ENCODE results near the gene KHSRP.

The KHSRP gene

DNA sequence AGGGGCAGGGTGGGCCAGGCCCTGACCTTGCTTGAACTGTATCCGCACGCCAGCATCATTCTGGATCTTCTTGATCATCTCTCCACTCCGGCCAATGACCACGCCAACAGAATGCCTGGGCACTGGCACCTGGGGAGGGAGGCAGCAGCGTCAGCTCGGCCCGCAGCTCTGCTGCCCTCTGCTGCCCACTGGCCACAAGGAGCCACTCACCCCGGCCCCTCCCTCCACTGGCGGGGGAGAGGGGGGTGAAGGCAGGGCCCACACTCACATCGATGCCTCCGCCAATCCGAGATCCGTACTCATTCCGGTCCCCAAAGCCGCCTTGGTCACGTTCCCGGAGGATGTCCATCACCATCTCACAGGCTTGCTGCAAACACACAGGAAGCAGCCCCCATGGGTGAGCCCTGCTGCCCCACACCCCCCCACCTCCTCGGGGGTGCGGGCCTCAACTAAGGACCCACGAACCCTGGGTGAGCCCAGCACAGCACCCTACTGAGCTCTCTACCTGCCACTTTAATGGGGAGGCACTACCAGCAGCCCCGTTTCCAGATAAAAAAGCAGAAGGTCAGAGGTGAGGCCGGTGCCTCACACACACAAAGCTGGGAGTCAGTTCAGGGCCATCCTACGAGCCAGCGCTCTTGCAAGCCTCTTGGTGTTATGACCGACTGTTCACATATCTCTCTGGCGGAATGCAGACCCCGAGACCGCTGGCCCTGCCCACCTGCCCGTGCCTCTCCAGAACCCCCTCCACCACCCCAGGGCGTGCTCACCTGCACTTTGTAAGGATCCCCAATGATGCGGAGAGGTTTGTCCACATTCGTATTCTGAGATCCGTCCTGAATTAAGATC is 6.7 kb downstream of the KHSRP start:
- Histone ChIP-seq H3K4me3 (no peak overlapping the region), H3K27ac (no peak overlapping the region), H3K36me3 (ENCODE audit: insufficient read depth, low read length) (peaks cover 91% of the 10 kb centered on the region), H3K9ac (ENCODE audit: insufficient read length) (no peak overlapping the region), H3K9me3 (ENCODE audit: low read depth, low read length) (no peaks in the 10 kb centered on the region)
- DNase-seq (ENCODE audit: low read depth, low spot score): no peak
- TF ChIP-seq POLR2AphosphoS5 (IDR thresholded peaks at IDR 0.05; ENCODE audit: borderline replicate concordance, low read depth, low read length): no peak

DNA sequence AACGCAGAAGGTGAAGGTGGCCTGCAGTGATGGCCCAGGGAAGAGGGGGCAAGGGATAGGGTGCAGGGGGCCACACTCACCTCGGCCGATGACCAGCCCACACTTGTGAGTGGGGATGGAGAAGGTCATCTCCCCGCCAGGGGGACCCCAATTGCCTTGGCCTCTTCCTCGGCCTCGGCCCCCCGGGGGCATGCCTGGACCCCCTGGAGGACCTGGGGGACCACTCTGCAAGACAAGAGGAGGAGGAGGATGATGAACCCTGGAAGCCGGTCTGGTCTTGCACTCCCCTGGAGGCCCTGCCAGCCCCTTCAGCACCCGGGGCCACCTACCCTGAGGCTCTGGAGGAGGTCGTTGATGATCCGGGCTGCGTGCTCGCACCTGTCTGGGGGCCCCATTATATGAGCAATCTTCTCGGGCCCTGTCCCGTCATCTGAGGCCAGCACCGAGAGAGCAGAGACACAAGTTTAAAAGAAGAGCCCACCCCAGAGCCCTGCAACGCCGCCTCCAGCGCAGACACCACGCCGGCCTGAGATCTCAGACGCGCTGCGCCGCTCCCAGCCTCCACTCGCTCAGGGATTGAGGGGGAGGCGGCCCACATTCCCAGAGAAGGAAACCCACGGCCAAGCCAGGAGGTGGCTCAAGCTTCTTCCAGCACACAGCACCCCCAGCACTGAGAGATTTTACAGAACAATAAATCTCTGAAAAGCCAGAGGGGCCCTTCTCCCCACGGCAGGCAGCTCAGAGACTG is 7.8 kb downstream of the KHSRP start:
- H3K4me3 ChIP-seq: no peak overlapping the region
- no peak overlapping the region for H3K9ac ChIP-seq (ENCODE audit: insufficient read length)
- no peak for DNase-seq (ENCODE audit: low read depth, low spot score)
- H3K27ac ChIP-seq: no peak overlapping the region
- H3K9me3 ChIP-seq (ENCODE audit: low read depth, low read length): no peaks in the 10 kb centered on the region
- peaks cover 86% of the 10 kb centered on the region for H3K36me3 ChIP-seq (ENCODE audit: insufficient read depth, low read length)
- TF ChIP-seq POLR2AphosphoS5 (IDR thresholded peaks at IDR 0.05; ENCODE audit: borderline replicate concordance, low read depth, low read length) (no peak), EZH2 (IDR thresholded peaks at IDR 0.05) (no peak), FOXP2 (optimal IDR thresholded peaks at IDR 0.05; ENCODE audit: control extremely low read depth, extremely low read length, insufficient read depth) (no peak)

- Histone ChIP-seq H3K9ac (ENCODE audit: insufficient read length) (no peak overlapping the region), H3K36me3 (ENCODE audit: insufficient read depth, low read length) (peaks cover 74% of the 10 kb centered on the region), H3K9me3 (ENCODE audit: low read depth, low read length) (no peaks in the 10 kb centered on the region), H3K4me3 (no peak overlapping the region), H3K27ac (no peak overlapping the region)
- peak; percentile 10; the same call in 1 of the 2 replicates for TF ChIP-seq POLR2AphosphoS5 (IDR thresholded peaks at IDR 0.05; ENCODE audit: borderline replicate concordance, low read depth, low read length)
- TF ChIP-seq EZH2 (IDR thresholded peaks at IDR 0.05): no peak
- TF ChIP-seq FOXP2 (optimal IDR thresholded peaks at IDR 0.05; ENCODE audit: control extremely low read depth, extremely low read length, insufficient read depth): no peak
- no peak for DNase-seq (ENCODE audit: low read depth, low spot score)
Measured at GRCh38 chr19:6415591-6416190, 8.9 kb downstream of the KHSRP start.

DNA sequence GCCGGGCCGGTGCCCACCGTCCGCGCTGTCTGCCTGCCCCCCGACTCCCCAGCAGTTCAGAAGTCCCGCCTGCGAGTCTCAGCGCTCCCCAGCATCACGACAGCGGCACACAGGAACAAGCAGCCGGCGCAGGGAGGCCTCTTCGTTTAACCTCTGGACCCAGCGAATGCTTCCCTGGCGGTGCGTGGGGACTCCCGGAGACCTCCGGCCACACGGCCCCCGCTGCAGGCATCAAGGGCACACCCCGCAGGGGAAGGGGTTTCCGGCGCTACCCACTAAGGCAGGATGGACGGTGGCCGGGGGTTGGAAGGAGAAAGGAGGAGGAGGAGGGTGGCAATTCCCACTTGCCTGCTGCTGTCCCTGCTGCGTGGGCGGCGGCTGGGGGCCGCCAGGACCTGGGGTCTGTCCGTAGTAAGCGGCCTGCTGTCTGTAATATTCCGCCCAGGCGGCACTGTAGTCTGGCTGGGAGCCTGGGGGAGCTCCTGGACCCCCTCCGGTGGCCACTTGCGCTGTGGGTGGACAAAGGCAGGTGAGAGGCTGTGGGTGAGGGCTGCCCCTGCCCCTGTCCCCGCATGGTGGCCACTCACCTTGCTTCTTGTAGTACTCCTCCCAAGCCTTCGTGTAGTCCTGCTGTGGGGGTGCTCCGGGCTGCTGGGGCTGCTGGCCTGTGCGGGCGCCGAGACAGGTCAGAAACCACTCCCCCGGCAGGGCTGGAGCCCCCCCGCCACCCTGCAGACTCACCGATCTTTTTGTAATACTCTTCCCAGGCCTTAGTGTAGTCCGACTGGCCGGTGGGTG is 9.6 kb downstream of the KHSRP start:
- H3K9ac ChIP-seq (ENCODE audit: insufficient read length): no peak overlapping the region

DNA sequence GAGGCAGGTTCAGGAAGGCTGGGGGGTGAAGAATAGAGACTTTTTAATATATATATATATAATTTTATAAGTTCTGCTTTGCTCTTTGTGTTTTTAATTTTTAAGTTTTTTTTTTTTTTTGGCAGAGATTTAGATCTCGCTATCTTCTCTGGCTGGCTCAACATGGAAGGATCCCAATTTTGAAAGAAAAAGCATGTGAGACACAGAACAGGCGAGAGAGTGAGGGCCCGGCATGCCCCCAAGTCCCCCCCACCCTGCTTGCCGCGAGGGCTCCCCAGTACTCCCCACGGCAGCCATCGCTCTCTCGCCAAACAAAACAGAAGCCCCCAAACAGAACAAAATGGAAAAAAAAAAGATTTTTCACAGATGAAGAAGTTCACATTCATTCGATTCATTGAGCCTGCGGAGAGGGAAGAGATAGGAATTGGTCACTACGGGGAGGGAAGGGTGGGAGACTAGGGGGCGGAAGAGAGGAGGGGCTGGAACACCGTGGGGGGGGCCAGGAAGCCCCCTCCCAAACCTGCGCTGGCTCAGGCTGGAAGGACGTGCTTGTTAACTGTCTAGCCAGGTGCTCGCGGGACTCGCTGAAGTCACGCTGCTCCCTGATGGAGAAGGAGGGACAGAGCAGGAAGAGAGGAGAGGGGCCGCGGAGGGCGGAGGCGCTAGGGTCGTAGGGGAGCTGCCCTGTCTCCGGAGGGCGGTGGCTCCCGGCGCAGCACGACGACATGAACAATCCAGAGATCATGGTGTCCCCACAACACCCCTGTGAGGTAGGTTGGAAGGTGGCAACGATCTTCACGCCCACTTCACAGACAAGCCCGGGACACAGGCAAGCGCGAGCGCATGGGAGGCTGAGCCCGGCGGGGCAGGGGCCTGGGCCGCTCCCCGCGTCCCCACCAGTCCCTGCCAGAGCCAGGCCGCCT is 10.6 kb downstream of the KHSRP start:
- DNase-seq (ENCODE audit: low read depth, low spot score): no peak
- no peak overlapping the region for H3K9ac ChIP-seq (ENCODE audit: insufficient read length)
- H3K9me3 ChIP-seq (ENCODE audit: low read depth, low read length): no peaks in the 10 kb centered on the region
- no peak overlapping the region for H3K4me3 ChIP-seq
- peaks cover 57% of the 10 kb centered on the region for H3K36me3 ChIP-seq (ENCODE audit: insufficient read depth, low read length)
- H3K27ac ChIP-seq: no peak overlapping the region
- TF ChIP-seq POLR2AphosphoS5 (IDR thresholded peaks at IDR 0.05; ENCODE audit: borderline replicate concordance, low read depth, low read length) (no peak), EZH2 (IDR thresholded peaks at IDR 0.05) (no peak), FOXP2 (optimal IDR thresholded peaks at IDR 0.05; ENCODE audit: control extremely low read depth, extremely low read length, insufficient read depth) (no peak)

More for the DNA sequence above, 9.6 kb downstream of the KHSRP start:
- Histone ChIP-seq H3K27ac (no peak overlapping the region), H3K4me3 (no peak overlapping the region), H3K36me3 (ENCODE audit: insufficient read depth, low read length) (peaks cover 67% of the 10 kb centered on the region), H3K9me3 (ENCODE audit: low read depth, low read length) (no peaks in the 10 kb centered on the region)
- no peak for TF ChIP-seq EZH2 (IDR thresholded peaks at IDR 0.05)
- no peak for TF ChIP-seq POLR2AphosphoS5 (IDR thresholded peaks at IDR 0.05; ENCODE audit: borderline replicate concordance, low read depth, low read length)
- TF ChIP-seq FOXP2 (optimal IDR thresholded peaks at IDR 0.05; ENCODE audit: control extremely low read depth, extremely low read length, insufficient read depth): no peak
- no peak for DNase-seq (ENCODE audit: low read depth, low spot score)

DNA sequence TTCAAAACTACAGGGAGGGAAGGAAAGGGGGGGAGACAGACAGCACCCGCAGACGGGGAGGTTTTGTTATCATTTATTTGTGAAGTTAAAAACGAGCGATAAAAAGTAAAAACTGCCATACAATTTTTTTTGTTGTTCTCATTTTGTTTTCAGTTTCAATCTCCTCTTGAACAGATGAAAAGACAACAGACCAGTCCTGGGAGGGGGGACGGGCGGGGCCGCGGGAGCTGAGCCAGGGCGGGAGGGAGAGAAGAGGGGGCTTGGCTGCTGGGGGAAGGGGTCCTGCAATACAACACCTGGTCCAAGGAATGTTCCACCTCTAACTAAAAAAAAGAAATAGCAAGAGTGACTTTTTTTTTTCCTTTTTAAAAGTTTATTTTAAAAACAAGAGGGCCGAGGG is 11.3 kb downstream of the KHSRP start:
- Histone ChIP-seq H3K9me3 (ENCODE audit: low read depth, low read length) (no peaks in the 10 kb centered on the region), H3K4me3 (no peak overlapping the region), H3K36me3 (ENCODE audit: insufficient read depth, low read length) (peaks cover 50% of the 10 kb centered on the region), H3K27ac (peak overlapping the region; percentile 19; the same call in 1 of the 2 replicates), H3K9ac (ENCODE audit: insufficient read length) (no peak overlapping the region)
- no peak for DNase-seq (ENCODE audit: low read depth, low spot score)
- TF ChIP-seq FOXP2 (optimal IDR thresholded peaks at IDR 0.05; ENCODE audit: control extremely low read depth, extremely low read length, insufficient read depth): no peak
- TF ChIP-seq EZH2 (IDR thresholded peaks at IDR 0.05): no peak
- no peak for TF ChIP-seq POLR2AphosphoS5 (IDR thresholded peaks at IDR 0.05; ENCODE audit: borderline replicate concordance, low read depth, low read length)

- no peak overlapping the region for H3K4me3 ChIP-seq
- no peaks in the 10 kb centered on the region for H3K9me3 ChIP-seq (ENCODE audit: low read depth, low read length)
- peak; percentile 23; the same call in 1 of the 2 replicates for TF ChIP-seq POLR2AphosphoS5 (IDR thresholded peaks at IDR 0.05; ENCODE audit: borderline replicate concordance, low read depth, low read length)
- no peak for TF ChIP-seq EZH2 (IDR thresholded peaks at IDR 0.05)
- no peak for TF ChIP-seq FOXP2 (optimal IDR thresholded peaks at IDR 0.05; ENCODE audit: control extremely low read depth, extremely low read length, insufficient read depth)
- no peak for DNase-seq (ENCODE audit: low read depth, low spot score)
- H3K9ac ChIP-seq (ENCODE audit: insufficient read length): no peak overlapping the region
- no peak overlapping the region for H3K27ac ChIP-seq
- H3K36me3 ChIP-seq (ENCODE audit: insufficient read depth, low read length): peaks cover 43% of the 10 kb centered on the region
Measured at GRCh38 chr19:6412447-6413091, 12.0 kb downstream of the KHSRP start.
